ENCODE data around the gene ABCG2.

Gene ABCG2

DNA sequence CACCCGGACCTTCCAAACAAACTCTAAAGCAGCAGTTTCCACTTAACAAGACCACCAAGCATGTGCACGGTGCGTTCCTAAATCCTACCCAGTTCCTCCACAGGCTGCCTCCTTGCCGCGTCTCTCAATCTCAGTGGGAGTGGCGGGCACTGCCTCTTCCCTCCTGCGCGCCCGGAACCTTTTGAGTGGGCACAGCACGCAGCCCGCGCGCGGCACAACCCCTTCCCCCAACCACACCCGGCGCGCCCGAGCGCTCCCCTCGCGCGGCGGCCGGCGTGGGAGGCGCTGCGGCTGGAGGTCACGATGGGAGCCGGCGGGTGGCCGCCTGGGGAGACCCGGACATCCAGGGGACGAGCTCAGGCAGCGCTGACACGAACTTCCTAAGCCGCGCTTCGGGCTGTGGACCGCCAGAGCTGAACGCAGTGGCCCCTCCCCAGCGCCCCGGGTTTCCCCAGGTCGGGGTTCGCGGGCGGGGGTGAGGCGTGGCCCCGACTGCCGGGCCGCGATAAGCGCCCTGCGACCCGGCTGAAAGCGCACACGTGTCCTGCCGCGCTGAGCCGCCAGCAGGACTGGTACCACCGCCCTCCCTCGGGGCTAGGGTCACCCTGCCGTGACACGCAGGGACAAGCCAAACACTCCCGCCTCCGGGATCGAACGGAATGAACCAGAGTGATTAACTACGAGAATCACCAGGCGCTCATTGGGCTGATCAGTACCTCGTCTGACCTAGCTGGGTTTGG, at the start of gene ABCG2:
ABCG2 (minus strand) TSS at position 151 of the 740 bp plus-strand sequence. CDS start 18,644 bp downstream, outside the sequence.
- no peak for DNase-seq (ENCODE audit: low read depth in 2 of 2)

DNA sequence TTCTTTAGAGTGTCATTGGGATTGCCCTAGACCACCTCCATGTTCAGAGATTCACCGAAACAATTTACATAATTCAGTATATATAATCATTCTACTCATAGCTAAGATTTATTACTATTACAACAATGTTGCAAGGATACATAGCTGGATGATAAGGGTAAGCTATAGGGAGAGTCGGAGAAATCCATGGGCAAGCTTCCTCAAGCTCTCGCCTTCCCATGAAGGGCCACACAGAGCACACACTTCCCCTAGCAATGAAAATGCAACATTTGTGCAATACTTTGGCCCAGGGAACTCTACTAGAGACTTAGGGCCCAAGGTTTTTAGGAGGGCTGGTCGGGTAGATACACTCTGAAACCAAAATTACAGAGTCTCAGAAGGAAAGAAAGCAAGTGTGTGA, 49.7 kb upstream of the ABCG2 start:
- no peak for DNase-seq (ENCODE audit: low read depth in 2 of 2)

DNA sequence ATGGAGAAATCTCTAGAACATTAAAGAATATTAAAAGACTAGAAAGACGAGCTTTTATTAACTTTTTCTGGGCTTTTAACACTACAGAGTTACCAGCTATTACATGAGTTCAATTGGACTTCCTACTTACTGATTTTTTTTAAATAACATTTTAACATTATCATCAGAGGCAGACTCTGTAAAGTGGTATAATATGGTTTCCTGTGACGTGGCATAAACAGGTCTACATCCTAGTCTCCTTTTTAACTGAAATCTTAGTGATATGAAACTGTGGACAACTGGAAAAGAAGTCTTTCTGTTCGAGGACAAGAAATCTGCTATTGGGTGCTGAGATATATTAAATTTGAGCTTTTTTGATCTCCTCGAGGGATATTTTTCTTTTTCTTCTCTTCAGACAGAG, 48.7 kb upstream of the ABCG2 start:
- no peak for DNase-seq (ENCODE audit: low read depth in 2 of 2)

DNA sequence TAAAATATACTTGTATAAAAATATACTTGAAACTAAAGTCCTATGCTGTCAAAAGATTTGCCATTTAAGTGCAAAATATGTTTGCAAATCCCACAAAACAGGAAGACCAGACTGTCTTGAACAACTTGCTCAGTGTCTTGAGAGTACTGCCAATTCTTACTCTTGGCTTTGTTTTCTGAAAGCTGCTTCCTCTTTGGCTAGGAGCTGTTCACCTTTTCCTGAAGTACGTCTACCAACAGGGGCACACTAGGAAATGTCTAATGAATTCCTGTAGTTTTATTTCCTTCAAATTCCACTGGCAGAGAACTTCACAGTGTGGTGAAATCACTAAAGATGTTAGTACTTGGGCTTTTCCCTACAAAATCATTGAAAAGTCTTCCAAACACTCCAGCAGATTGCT, 46.4 kb upstream of the ABCG2 start:
- no peak for DNase-seq (ENCODE audit: low read depth in 2 of 2)

DNA sequence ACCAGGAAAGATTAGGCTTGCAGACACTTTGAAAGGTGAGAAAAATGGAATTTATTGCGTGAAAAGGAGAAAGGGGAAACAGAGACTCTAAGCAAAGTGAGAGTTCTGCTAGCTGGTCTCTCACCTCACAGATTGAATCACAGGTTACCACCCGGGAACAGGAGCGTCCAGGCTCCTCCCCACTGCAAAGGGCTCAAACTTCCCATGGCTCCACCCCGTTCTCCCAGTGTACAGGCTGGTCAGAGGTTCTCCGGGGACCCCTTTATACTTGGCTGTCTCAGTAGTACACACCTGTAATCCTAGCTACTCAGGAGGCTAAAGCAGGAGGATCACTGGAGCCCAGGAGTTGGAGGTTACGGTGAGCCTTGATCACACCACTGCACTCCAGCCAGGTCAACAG, 44.0 kb upstream of the ABCG2 start:
- no peak for DNase-seq (ENCODE audit: low read depth in 2 of 2)

DNA sequence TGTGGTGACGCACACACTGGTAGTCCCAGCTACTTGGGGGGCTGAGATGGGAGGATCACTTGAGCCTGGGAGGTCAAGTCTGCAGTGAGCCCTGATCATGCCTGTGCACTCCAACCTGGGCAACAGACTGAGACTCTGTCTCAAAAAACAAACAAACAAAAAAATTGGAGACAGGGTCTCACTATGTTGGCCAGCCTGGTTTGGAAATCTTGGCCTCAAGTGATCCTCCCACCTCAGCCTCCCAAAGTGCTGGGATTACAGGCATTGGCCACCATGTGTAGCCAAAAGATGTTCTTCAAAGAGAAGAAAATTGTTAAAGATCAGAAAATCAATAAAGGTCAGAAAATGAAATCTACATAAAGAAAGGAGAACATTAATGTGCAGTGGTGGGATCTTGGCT, 41.7 kb upstream of the ABCG2 start:
- no peak for DNase-seq (ENCODE audit: low read depth in 2 of 2)

DNA sequence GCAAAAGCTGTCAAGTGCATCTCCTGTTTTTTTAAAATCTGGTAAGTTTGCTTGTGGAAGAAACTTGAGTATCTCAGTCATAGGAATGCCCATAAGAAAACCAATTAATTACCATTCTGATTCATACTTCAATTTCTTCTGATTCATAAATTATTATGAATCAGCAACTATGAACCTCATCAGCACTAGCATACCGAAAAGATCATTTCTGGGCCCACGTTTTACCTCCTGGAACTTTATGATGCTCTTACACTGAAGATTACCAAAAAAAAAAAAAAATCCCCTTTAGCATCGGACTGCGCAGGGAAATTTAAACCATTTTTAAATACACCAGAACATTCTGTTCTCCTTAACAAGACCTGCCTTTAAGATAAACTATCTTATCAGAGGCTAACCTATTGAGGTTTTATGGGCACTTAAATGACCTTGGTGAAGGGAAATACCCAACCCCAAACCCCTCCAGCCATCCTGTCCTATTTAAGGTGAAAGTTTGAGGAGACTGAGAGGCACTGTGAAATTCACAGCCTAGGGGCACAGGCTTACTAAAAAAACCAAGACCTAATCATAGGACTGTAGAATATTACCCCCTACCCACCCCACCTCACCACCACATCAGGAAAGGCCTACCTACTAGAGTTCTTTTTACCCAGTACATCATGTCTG, 38.2 kb upstream of the ABCG2 start:
- no peak for DNase-seq (ENCODE audit: low read depth in 2 of 2)

DNA sequence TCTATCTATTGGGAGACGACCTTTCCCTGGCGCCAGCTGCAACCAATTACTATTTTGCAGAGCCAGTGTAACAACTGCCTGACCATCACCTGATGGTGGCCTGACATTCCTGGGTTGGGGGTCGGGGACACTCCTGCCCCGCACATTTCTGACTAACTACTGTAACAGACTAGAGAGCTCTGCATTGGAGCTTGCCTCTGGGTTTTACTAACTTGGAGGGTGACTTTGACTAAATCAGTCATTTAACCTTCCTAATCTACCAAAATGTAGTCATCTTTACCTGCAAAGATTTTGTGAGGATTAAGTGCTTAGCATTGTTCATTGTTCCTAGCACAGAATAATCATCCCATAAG, 37.5 kb upstream of the ABCG2 start:
- DNase-seq (ENCODE audit: low read depth in 2 of 2): no peak

DNA sequence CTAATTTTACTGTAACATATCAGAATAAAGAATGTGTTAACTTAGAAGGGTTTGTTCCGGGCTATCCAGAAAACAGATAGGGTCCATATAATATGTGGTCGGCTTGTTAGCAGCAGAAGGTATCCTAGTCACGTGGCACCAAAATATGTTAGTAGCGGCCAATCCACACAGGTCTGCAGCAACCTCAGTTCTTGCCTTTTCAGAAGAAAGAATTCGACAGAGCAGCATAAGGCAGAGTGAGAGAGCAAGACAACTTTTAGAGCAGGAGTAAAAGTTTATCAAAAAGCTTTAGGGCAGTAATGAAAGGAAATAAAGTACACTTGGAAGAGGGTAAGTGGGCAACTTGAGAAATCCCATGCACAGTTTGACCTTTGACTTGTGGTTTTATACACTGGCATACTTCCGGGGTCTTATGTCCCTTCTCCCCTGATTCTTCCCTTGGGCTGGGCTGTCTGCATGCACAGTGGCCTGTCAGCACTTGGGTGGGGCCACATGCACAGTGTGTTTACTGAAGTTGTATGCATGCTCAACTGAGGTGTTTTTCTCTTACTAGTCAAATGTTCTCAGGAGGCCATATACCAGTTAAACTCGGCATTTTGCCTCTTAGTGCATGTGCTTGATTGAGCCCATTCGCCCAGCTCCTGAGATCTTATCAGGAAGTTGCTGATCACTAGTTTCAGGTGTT, 37.0 kb upstream of the ABCG2 start:
- DNase-seq (ENCODE audit: low read depth in 2 of 2): no peak

DNA sequence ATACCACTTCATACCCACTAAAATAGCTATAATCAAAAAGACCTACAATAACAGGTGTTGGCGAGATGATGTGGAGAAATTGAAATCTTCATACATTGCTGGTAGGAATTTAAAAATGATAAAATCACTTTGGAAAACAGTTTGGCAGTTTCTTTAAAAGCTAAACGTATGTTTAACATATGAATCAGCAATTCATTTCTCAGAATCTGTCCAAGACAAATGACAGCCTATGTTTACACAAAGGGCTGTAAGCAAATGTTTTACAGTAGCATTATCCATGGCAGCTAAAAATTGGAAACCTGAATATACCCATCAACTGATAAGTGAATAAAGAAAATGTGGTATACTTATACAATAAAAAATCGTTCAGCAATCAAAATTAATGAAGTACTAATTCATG, 33.0 kb upstream of the ABCG2 start:
- no peak for DNase-seq (ENCODE audit: low read depth in 2 of 2)

DNA sequence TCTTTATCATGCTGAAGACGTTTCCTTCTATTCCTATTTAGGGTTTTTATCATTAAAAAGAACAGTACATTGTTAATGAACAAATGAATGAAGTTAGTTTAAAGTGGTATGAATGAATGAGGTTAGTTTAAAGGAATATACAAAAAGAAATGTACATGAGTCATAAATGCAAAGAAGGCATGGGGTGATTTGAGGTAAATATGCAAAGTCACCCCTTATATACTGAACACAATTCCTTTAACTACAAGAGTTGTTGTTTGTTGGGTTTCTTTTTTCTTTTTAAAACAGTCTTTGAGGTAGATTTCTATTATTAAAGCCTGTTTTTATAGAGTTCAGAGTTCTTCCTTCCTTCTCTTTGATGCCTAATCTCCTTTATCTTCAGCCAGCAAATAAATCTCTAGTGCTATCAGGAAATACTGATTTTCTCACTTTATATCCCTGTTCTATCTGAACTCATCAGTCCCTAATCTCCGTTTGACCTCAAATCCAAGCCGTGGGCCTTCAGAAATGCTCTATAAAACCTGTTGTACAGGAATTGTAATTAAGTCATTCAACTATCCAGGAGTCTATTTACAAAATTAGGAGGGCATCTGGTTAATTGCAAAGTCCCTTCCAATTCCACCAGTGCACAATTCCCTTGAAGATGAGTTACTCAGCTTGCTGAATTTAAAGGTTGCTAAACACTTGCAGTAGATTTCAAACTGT, 31.6 kb upstream of the ABCG2 start:
- DNase-seq (ENCODE audit: low read depth in 2 of 2): no peak

DNA sequence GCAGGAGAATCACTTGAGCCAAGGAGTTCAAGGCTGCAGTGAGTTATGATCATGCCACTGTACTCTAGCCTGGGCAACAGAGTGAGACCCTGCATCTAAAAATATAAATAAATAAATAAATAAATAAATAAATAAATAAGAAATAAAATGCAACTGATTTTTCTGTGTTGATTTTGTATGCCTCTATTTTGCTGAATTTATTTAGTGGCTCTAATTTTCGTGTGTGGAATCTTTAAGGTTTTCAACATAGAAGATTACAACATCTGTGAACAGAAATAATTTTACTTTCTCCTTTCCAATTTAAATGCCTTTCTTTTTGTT, 30.9 kb upstream of the ABCG2 start:
- no peak for DNase-seq (ENCODE audit: low read depth in 2 of 2)

DNA sequence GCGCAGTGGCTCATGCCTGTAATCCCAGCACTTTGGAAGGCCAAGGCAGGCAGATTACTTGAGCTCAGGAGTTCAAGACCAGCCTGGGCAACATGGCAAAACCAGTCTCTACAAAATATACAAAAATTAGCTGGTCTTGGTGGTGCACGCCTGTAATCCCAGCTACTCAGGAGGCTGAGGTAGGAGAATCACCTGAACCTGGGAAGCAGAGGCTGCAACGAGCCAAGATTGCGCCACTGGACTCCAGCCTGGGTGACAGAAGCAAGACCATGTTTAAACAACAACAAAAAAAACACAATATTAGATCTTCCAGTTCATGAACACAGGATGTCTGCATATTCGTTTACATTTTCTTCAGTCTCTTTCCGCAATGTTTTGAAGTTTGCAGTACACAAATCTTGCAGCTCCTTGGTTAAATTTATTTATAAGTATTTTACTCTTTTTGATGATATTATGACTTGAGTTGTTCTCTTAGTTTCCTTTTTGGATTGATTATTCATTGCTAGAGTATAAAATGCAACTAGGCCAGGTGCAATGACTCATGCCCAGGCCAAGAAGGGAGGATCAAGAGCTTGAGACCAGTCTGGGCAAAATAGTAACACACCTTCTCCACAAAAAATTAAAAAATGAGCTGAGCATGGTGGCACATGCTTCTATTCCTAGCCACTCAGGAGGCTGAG, 30.4 kb upstream of the ABCG2 start:
- DNase-seq (ENCODE audit: low read depth in 2 of 2): no peak

DNA sequence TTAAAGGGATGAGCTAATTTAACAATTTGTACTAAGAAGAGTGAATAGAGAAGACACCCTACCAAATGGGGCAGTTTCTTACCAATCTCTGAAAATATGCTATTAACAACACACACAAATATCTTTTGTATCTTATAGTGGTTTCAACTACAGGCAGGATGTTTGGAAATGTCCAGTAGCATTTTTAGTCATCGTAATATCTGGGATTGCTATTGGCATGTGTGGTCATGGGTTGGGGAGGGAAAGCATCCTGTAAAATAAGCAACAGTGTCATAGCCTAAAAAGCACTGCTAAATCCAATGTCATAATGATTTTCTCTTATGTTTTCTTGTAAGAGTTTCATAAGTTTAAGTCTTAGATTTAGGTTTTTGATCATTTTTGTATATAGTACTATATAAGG, 29.3 kb upstream of the ABCG2 start:
- DNase-seq (ENCODE audit: low read depth in 2 of 2): no peak

DNA sequence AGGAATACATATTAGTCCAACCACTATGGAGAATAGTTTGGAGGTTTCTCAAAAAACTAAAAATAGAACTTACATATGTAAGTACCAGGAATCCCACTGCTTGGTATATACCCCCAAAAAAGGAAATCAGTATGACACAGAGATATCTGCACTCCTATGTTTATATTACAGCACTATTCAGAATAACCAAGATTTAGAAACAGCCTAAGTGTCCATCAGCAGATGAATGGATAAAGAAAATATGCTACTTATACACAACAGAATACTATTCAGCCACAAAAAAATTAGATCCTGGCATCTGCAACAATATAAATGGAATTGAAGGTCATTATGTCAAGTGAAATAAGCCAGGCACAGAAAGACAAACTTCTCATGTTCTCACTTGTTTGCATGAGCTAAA, 27.5 kb upstream of the ABCG2 start:
- no peak for DNase-seq (ENCODE audit: low read depth in 2 of 2)

DNA sequence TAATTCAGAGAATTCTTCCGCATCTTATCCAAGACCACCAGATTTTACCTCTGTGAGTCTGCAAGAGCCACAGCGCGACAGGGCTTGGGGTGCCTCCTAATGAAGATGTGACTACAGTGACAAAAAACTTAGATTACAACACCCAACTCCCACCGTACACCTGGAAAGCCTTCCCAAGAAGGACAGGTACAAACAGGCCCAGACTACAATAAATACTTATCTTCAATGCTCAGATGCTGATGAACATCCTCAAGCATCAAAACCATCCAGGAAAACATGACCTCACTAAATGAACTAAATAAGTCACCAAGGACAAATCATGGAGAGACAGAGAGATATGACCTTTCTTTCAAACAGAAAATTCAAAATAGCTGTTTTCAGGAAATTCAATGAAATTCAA, 20.8 kb upstream of the ABCG2 start:
- DNase-seq (ENCODE audit: low read depth in 2 of 2): no peak

DNA sequence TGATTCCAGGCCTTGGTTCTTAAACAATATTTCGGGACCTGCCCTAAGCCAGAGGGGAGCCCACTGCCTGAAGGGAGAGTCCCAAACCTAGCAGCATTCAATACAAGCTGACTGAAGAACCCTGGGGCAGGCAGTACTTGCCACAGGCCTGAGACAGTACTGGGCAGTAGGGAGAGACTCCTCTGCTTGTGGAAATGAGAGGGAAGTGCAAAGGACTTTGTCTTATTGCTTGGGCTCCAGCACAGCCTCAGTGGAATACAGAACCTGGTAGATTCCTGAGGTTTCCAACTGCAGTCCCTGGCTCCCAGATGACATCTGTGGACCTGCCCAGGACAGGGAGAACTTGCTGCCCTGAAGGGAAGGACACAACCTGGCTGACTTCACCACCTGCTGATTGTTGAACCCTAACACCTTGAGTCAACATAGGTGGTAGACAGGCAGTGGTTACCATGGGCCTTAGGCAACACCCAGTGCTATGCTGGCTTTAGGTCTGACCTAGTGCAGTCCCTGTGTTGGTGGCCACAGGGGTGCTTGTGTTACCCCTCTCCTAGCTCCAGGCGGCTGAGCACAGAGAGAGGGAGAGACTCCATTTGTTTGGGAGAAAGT, 20.3 kb upstream of the ABCG2 start:
- DNase-seq (ENCODE audit: low read depth in 2 of 2): no peak

DNA sequence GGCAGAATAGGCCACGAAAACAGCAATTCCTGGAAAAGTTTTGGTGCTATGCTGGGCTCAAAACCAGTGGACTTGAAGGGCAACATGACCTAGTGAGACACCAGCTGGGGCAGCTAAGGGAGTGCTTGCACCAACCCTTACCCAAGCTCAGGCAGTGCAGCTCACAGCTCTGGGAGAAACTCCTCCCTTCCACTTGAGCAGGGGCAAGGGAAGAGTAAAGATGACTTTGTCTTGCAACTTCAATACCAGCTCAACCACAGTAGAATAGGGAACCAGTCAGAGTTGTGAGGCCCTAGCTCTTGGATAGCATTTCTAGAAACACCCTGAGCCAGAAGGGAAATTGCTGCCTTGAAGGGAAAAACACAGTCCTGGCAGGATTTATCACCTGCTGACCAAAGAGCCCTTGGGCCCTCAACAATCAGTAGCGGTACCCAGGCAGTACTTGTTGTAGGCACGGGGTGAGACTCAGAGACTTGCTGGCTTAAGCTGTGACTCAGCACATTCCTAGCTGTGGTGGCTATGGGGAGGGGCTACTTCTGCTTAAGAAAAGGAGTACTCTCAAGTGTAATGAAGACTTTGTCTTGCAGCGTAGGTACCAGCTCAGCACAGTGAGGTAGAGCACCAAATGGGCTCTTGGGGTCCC, 19.7 kb upstream of the ABCG2 start:
- DNase-seq (ENCODE audit: low read depth in 2 of 2): no peak

DNA sequence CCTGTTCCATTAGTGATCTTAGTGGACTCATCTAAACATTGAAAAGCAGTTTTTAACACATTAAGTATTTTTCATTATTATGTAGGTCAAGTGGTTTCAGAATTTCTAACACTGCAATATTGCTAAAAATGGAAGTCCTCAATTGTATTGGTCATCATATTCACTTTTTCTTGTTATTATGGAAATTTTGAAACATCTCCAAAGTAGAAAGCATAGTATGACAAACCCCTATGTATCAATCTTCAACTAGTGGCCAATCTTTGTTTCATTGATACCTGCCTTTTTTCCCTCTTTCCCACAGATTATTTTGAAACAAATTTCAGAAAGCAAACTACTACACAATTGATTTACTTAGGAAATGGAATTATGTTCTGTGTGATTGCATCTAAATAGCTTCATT, 14.5 kb upstream of the ABCG2 start:
- no peak for DNase-seq (ENCODE audit: low read depth in 2 of 2)

DNA sequence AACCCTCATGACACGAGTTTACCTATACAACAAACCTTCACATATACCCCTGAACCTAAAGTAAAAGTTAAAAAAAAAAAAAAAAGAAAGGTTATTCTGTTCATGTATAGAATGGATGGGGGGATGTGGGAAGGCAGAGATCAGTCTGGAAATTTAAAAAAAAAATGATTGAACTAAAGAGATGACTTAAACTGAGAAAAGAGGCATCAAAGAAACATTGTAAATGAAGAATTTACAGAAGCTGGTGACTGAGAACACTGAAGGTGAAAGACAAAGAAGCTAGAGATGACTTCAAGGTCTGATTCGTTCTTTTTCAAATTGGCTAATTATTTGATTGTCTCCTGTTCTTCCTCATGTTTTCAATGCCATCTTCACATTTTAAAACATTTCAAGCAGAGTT, 12.8 kb upstream of the ABCG2 start:
- no peak for DNase-seq (ENCODE audit: low read depth in 2 of 2)

DNA sequence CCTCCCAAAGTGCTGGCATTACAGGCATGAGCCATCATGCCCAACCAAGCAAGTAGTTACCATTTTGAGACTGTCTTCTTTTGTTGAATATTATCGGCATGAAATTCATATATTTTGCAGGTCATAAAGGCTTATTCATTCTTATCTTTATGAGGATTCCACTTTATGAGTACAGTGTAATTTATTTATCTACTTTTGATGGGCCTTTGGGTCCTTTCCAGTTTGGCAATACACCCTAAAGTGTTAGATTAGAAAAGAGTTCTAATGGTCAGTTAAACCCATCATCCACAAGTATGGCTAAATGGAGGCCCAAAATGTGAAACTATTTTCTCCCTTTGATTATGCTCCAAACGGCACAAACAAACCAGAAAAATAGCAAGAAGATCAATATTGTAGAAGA, 10.9 kb upstream of the ABCG2 start:
- no peak for DNase-seq (ENCODE audit: low read depth in 2 of 2)

Measured in activated CD8-positive, alpha-beta memory T cell treated with anti-CD3 and anti-CD28 coated beads for 4 hours (primary cell).